ENCODE measurements around the gene WWOX. TPM values are rescaled to one million over a fixed set of nuclear protein-coding genes. Genes with fewer than 3 reads are reported as not detected.
A peak's percentile ranks its signal among the peaks of the same experiment; 100 is the strongest.

The WWOX gene
- total and polyA plus RNA-seq, 2 of the 13 experiments (the other 11 are each of a cell fraction or from before 2014, with no cell fraction given) = 9.1 to 37.4 TPM

DNA sequence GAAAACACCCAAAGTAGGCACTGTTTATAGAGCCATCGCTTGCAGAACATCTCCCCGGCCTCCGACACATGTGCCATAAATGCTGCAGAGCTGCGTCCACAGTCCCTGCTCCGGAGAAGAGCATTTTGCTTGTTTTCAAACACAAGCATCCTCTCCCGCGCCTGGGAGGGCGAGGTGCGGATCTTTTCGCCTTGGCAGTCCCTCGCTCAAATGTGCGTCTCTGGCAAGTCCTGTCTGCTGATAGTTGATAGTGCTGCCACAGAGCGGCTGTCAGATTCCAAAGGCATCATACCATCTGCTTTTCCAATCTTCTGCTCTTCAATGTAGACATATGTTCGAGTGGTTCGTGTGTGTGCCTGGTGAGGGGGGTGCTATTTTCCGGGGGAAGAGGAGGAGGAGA is 897.3 kb downstream of the WWOX start:
- H3K4me2 ChIP-seq (ENCODE audit: low read depth, low read length) = no peak overlapping the region
- FAIRE-seq = no peak
- no peaks in the 10 kb centered on the region for H3K79me2 ChIP-seq (ENCODE audit: insufficient read depth, low read length)
- H3K36me3 ChIP-seq (replicated peaks in 1 of 2; ENCODE audit: control insufficient read depth in 1 of 2, insufficient read depth in 2 of 2, low read length in 2 of 2) = no peaks in the 10 kb centered on the region
- H3K27ac ChIP-seq (ENCODE audit: extremely low read length, insufficient read depth, low read length) = no peak overlapping the region
- 79% methylated on average over 16 of the region's 16 CpGs for WGBS (ENCODE audit: low lambda C conversion rate)
- no peaks in the 10 kb centered on the region for H3K27me3 ChIP-seq (ENCODE audit: control insufficient read depth in 1 of 2, insufficient read depth in 2 of 2, low read length in 2 of 2)
- H3K4me3 ChIP-seq (replicated peaks in 1 of 3; ENCODE audit: insufficient read depth in 1 of 3, low read depth in 2 of 3, low read length in 3 of 3) = no peak overlapping the region
- no peak for TF ChIP-seq MTA1 (CRISPR knock-in tag; IDR thresholded peaks at IDR 0.05; ENCODE audit: borderline replicate concordance)
- TF ChIP-seq TMF1 (CRISPR knock-in tag; IDR thresholded peaks at IDR 0.05; ENCODE audit: low read depth) = no peak
- no peak for TF ChIP-seq NAIF1 (CRISPR knock-in tag; IDR thresholded peaks at IDR 0.05; ENCODE audit: borderline replicate concordance)
- TF ChIP-seq NFRKB (IDR thresholded peaks at IDR 0.05) = no peak
- TF ChIP-seq ZNF775 (CRISPR knock-in tag; IDR thresholded peaks at IDR 0.05; ENCODE audit: borderline replicate concordance) = no peak
- no peak for TF ChIP-seq ZKSCAN1 (IDR thresholded peaks at IDR 0.05; ENCODE audit: low read length)
- no peaks in the 10 kb centered on the region for H4K20me1 ChIP-seq (ENCODE audit: insufficient read depth, low read length)
- intact Hi-C loops (cut with micrococcal nuclease; ENCODE audit: unreplicated experiment) = no loop called here
- no peak overlapping the region for H2AFZ ChIP-seq (ENCODE audit: low read length)
- no peaks in the 10 kb centered on the region for H3K9me3 ChIP-seq (ENCODE audit: low read length)
- no peak overlapping the region for H3K9ac ChIP-seq (ENCODE audit: insufficient read depth, low read depth, low read length)
- ATAC-seq = no peak
- ChIA-PET CTCF (ENCODE audit: low intra/inter-chr PET ratio, low total read pairs) (no interaction called here), POLR2A (no interaction called here)
- in situ Hi-C loops (cut with HindIII; ENCODE audit: extremely low pct_ligation_motif_present, low pct_unique_long_range_greater_than_20kb) = no loop called here
- peaks cover 8% of the 10 kb centered on the region for H3K4me1 ChIP-seq (ENCODE audit: insufficient read depth, low read length)
- no peak for DNase-seq (ENCODE audit: low spot score)
- no TSS peak for BruUV-seq (replicated peaks)

DNA sequence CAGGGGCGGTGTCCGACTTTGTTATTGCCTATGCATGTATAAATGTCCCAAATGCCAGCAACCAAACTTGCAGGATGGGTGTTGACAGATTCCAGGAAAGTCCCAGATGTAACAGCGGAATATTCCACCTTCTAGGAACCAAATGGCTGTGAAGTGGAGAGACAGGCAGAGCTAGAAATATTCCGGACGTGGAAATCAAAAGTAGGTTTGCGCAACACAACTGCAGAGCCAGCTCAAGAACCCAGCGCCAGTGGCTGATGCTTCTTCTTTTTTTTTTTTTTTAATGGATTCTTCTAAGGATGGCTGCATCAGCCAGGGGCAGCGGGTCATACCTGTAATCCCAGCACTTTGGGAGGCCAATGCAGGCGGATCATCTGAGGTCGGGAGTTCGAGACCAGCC is 899.4 kb downstream of the WWOX start:
- DNase-seq (ENCODE audit: low spot score) = no peak
- Histone ChIP-seq H4K20me1 (ENCODE audit: insufficient read depth, low read length) (no peaks in the 10 kb centered on the region), H3K9ac (ENCODE audit: insufficient read depth, low read depth, low read length) (no peak overlapping the region), H3K4me1 (ENCODE audit: insufficient read depth, low read length) (no peaks in the 10 kb centered on the region), H3K36me3 (replicated peaks in 1 of 2; ENCODE audit: control insufficient read depth in 1 of 2, insufficient read depth in 2 of 2, low read length in 2 of 2) (no peaks in the 10 kb centered on the region), H3K9me3 (ENCODE audit: low read length) (no peaks in the 10 kb centered on the region), H3K79me2 (ENCODE audit: insufficient read depth, low read length) (no peaks in the 10 kb centered on the region), H3K4me2 (ENCODE audit: low read depth, low read length) (no peak overlapping the region), H3K4me3 (replicated peaks in 1 of 3; ENCODE audit: insufficient read depth in 1 of 3, low read depth in 2 of 3, low read length in 3 of 3) (no peak overlapping the region), H3K27me3 (ENCODE audit: control insufficient read depth in 1 of 2, insufficient read depth in 2 of 2, low read length in 2 of 2) (no peaks in the 10 kb centered on the region), H3K27ac (ENCODE audit: extremely low read length, insufficient read depth, low read length) (no peak overlapping the region), H2AFZ (ENCODE audit: low read length) (no peak overlapping the region)
- no peak for FAIRE-seq
- intact Hi-C loops (cut with micrococcal nuclease; ENCODE audit: unreplicated experiment) = no loop called here
- 67% methylated on average over 11 of the region's 11 CpGs for WGBS (ENCODE audit: low lambda C conversion rate)
- POLR2A ChIA-PET = no interaction called here
- in situ Hi-C loops (cut with HindIII; ENCODE audit: extremely low pct_ligation_motif_present, low pct_unique_long_range_greater_than_20kb) = no loop called here
- TF ChIP-seq CEBPB (IDR thresholded peaks at IDR 0.05; ENCODE audit: borderline replicate concordance, low read depth, low read length) (peak; percentile 38; the same call in 1 of the 2 replicates), ZNF263 (CRISPR knock-in tag; IDR thresholded peaks at IDR 0.05) (no peak)
- ATAC-seq = no peak
- no TSS peak for BruUV-seq (replicated peaks)
- CTCF ChIA-PET (ENCODE audit: low intra/inter-chr PET ratio, low total read pairs) = no interaction called here
